HG02571 (cell line): ENCODE data around the gene DUSP10.

Source experiments
- ATAC-seq: cut with Tn5 transposase; IDR thresholded peaks from one replicate; pipeline ENCODE4 v1.9.1; 2021; ENCODE audit warnings: mild to moderate bottlenecking, moderate library complexity; ENCODE audit not compliant: unreplicated experiment

Gene DUSP10

DNA sequence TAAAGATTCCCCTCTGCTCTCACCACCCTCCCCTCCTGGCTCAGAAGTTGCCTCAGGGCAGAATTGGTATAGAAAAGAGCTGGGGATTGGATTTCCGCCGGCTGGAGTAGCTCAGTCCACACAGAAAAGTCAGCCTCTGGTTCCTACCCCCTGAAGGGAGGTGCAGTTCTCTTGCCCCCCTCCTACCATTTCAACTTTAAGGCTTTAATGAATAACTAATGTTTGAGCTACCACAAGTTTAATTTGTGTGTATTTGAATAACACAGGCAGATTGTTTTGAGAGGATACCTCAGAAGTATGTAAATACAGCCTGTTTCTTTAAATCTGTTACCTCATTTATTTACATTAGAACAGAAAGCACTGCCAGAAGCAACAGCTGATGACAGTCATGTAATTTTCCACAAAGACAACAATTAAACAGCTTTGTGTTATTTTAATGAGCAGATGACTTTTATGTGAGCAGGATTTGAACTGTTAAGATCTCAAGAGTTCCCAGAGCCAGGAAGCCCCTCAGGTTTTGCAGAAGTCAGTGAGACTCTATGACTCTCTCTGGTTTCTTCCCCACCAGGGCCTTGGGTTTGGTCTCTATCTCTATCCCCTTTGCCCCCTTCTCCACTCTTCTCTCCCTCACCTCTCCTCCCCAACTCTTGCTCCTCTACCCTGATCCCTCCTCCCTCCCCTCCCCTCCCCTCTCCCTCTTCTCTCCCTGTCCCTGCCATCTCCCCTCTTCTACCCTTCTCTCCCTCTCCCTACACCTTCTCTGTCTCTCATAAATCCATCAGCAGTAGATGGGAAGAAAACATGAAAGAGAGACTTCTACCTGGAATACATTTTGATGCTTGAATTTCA is 26.3 kb downstream of the DUSP10 start:
- ATAC-seq = no peak

DNA sequence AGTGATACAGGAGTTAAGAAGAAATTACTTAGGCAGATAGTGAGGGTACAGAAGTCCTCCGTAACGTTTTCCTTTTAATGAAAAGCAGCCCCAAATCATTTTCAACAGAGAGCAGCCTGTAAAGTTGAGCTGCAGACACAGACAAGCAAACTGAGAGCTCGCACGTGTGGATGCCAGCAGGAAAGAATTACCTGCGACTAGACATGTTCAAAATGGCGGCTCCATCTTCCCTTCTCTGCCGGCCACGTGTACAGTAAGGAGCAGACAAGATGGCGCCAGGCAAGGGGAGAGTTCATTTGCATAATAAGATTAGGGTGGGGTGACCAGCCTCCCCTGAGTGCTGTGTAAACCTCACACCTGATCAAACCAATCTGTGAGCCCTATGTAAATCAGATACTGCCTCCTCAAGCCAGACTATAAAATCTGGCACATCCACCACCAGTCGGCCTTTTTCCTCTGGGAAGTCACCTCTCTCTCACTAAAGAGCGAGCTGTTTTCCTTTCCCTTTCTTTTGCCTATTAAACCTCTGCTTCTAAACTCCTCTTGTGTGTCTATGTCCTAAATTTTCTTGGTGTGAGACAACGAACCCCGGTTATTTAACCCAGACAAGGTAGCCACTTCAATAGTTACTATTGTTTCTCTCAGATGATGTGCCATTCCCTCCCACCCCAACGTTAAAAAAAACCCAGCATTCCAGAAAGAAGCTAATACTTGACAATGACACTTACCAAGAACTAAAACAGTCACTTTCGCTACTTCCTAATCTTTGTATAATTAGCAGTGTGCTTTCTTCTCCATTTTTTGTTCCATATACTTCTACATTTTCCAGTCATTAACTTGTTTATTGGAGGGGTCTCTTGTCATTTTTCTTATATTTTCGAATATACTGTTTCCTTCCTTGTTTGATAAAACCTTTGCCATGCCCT is 27.4 kb downstream of the DUSP10 start:
- no peak for ATAC-seq

DNA sequence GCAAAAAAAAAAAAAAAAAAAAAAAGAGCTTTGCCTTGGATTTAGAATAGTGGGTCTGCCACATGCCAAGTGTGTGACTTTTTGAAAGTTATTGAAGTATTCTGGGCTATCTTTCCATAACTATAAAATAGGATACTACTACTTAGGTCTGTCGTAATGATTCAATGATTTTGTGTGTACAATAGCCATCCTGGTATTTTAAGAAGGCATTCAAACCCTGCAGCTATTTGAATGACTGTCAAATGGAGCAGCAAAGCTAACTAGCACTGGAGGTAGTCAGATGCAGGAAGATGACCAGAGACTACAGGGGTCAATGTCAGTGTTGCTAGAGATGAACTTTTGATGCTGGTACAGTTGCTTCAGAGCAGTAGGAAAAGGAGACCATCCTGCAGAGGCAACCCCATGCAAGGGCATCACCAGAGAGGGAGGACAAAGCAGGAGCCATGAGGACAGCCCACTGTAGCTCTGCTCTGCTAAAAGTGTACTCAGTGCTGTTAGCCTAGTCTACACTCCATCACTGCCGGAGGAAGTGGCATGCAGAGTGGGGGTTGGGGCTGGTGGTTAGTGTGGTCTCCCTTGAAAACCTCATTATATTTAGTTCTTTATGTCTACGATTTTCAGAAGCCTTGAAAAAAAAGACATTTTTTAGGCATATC is 29.0 kb downstream of the DUSP10 start:
- peak; percentile 43 for ATAC-seq

DNA sequence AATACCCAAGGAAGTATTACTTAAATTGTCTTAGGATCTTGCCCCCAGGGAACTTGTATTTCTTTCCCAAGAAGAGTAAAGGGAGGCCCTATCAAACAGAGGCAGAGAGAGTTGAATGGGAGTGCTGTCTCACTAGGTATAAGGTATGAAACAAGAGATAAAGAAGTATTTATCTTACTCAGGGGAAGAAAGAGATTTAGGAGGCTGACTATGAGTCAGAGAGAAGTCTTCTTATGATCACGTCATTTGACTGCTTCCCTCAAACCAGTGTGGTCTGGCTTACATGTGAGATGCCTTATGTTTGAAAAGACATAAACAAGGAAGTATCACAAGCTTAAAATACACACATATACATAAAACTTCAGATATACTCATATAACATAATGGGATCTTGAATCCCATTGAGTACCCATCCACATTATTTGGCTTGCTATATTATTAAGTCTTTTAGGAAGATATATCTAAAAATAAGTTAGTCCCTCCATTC is 29.6 kb downstream of the DUSP10 start:
- ATAC-seq = peak; percentile 43

DNA sequence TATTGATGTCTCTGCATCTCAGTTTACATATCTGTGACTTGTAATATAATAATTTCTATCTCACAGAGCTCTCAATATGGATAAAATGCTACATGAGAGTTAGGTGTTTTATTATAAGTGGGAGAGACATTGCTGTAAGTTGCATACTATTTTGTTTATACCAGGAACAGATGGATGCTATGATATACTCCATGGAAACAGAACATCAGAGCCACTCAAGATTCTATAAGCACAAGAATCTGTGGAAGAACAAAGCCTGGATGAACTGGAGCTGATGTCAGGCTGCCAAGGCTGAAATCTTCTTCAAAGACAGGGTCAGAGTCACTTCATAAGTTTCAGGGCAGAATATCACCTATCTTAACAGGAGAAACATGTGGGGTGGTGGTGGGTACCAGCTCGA is 30.2 kb downstream of the DUSP10 start:
- ATAC-seq = no peak

DNA sequence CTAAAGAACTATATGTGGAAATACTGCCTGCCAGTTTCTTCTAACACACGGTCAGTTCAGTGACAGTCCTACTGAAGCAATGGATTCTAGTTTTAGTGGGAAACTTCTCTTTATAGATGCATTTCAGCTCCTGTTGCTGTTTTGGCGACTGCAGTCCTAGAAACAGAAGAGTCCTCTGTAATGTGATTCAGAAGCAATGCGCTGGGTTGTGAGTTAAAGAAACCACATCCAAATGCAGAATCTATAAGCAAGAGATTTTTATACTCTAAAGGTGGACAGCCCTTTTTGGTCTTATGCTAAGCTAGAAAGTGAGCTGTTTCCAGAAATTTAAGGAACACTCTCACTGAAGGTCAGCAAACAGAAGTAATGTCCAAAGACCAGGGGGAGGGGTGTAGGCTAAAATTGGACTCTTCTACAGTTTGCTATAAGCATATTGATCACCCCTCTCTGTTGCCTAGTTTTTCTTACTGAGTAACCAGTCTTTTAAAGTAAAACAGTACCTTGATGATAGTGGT is 30.8 kb downstream of the DUSP10 start:
- no peak for ATAC-seq

DNA sequence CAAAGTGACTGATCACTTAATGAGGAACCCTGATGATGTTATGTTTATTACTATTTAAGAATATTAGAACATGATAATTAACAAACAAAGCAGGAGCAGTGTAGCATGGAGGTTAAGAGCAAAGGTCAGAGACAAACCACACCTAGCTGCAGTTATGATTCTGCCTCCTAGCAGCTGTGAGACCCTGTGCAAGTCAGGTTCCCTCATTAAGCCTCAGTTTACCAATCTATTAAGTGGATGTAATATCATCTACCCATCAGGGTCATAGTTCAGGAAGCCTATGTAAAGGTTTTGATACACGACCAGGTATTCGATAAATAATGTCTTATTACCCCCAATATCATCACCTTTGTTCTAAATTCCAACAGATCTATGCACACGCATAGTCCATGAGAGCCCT is 32.0 kb downstream of the DUSP10 start:
- ATAC-seq = no peak

DNA sequence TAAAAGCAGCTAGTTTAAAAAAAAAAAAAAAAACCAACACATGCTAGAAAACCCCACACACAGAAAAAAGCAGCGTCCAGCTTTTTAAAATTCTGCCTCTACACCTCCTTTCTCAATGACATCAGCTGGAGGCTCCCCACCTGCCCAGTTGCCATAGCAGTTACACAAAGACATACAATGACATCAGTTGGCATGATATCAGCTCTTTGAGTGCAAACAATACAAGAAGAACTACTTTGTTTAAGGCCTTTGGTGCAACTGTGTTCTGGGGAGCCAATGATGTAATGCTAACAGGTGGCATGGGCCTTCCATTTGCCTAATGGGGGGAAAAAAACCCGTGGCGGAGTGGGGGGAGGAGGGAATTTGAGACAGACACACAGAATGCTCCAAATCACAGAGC is 32.9 kb downstream of the DUSP10 start:
- ATAC-seq = peak; percentile 57

DNA sequence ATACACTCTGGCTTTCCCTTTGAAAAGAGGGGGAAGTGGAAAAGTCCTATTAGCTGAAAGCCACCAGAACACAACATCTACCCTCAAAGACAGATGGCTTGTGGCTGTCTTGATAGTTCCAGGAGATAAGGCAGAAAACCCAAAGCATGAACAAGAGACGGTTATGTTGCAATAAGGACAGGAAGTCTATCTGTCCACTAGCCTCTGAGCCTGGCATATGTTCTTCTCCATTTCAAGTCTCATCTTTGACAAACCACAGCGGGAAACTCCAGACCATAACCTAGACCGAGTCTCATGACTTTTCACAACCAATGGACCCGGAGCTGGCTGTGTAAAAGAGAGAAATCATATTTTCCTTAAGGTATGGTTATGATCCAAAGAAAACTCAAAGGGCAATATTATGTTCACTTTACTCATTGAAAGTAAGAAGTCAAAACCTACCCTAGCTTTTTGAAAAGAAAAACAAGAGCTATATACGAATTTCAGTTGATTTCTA is 33.8 kb downstream of the DUSP10 start:
- peak; percentile 45 for ATAC-seq

DNA sequence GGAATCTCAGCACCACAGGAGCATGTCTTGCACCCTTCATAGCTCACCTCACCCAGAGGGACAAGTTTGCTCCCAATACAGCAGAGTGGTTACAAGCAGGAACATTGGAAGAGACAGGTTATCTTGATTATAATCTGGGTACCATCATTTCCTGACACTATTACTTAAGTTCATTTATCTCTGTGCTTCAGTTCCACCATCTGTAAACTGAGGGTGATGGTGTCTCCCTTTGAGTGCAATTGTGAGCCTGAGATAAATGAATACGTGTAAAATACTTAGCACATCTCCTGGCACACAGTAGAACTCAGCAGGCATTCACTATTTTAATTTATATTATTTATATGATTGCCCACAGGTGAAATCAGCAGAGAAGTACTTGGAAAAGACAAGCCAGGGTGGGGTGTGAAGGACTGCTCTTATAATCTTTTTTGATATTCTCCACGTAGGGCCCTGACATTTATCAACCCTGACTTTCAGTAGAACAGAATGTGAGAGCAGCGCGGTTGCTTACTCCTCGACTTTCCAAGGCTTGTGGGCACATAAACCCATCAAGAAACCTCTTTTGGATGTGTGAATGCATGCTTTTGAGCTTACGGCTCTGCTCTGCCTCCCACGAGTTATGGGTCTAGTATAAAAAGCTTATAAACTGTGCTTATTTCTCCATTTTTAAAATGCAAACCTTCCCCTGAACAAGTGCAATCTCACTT is 34.9 kb downstream of the DUSP10 start:
- ATAC-seq = no peak

DNA sequence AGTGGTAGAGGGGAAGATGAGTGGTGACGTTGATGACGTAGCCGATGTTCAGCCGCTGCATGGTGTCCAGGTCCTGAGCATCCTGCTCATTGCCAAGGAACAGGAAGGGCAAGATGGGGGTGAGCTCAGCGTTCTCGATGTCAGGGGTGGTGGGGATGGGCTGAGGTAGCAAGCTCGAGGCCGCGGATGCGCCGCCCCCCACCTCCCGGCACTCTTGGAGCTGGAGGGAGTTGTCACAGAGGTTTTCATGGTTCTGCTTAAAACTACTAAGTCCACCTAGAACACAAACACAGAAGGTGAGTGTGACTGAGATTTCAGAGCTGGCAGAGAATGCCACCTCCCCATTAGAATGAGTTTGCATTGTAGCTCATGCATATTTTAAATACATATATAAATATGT is 35.7 kb downstream of the DUSP10 start:
- ATAC-seq = no peak

DNA sequence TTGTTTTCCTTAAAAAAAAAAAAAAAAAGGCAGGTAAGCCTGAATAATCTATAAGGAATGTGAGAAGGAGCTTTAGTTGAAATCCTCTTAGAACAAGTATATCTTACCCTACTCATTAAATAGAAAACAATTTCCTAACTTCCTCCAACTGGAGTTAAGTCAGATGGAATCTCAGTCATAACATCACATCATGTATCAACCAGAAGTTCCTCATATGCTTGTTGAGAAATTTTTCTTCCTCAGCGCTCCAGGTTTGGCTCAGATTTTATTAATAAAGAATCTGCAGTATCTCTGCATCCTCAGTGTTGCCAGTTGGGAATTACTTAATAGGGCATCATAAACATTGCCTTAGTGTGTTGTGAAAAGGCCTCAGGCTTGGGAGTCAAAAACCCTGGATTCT is 37.6 kb downstream of the DUSP10 start:
- no peak for ATAC-seq

DNA sequence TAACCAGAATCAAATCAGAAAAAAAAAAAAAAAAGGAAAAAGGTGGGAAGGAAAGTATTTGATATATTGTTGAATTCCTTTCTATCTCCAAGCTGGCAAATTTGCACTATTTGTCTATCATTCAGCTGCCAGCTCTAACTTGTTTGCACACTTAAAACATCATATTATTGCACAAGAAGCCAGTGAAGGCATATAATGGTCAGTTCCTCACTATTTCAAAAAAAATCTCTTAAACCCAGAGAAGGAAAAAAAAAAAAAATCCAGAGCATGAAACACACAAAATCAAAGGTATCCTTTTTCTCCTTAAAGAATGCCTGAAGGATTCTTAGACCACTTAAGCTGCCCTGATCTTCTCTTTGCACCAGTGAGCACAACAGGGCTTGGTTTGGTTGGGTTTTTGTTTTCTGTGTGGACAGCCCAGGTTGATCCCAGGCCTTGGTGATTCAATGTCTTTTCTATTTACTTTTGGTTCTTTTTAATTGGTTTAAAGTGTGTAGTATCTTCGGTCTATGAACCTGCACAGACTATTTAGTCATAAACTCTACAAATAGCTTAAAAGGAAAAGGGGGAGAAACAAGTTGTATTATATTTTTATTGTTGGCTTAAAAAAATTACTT is 40.2 kb downstream of the DUSP10 start:
- no peak for ATAC-seq

DNA sequence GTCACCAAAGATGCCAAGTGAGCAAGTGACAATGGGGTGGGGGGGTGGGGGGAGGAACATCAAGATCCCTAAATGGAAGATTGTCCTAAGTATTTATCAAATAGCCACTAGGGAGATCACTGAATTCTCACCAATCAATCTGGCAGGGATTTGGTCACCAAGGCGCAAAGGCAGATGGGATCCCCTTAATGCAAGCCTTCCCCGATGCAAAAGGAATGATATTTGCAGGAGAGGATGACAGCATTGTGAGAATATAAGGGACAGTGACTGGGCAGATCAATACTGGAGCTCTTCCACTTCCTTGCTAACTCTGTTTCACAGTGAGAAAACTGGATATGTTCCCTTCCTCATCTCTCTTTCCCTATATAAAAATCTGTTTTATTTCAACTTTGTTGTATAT is 40.9 kb downstream of the DUSP10 start:
- ATAC-seq = no peak

DNA sequence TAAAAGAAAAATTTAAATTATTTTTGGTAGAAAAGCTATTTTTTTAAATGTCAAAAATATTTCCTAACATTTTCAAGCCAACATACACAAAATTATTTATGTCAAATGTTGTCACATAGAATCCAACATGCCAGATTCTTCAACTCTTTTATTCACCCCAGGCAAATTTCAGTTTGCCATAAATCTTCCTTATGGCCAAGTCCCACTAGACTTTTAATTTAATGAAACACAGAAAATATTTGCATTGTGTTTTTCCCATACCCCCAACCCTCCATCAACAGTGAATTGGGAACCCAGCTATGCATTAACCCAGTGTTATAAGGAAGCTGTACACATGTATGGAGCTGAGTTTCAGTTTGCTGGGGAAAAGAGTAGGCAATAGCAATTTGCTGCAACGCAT is 41.4 kb downstream of the DUSP10 start:
- no peak for ATAC-seq

DNA sequence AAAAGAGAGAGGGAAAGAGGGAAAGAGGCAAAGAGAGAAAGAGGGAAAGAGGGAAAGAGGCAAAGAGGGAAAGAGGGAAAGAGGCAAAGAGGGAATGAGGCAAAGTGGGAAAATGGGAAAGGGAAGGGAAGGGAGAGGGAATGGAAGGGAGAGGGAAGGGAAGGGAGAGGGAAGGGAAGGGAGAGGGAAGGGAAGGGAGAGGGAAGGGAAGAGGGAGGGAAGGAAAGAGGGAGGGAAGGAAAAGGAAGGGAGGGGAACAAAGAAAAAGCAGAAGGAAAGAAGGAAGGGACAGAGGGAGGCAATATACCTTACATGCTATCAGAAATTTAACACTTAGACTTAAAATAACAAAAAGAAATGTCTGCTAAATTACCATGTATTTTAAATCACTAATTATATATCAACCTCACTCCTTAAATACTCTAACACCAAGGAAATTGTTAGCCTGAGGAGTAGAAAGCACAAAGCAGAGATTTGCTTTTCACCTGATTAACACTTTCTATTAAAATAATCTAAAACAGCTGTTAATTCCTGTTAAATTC is 41.8 kb downstream of the DUSP10 start:
- no peak for ATAC-seq

DNA sequence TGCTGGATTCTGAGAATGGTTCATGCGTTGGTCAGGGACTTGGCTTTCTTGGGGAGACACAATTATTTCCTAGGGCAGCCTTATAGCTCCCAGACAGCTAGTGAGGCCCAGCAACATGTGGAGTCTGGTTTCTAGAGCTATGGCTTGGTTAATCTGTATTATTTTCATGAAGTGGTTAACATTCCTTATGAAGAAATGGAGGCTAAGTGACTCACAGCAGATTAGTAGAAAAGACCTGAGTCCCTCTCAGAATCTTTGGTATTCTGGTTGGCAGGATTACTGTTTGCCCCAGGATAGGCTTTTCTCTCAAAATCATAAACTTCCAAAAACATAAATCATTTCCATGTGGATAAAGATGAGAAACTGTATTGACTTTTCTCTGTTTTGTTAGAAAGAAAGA is 42.3 kb downstream of the DUSP10 start:
- no peak for ATAC-seq

DNA sequence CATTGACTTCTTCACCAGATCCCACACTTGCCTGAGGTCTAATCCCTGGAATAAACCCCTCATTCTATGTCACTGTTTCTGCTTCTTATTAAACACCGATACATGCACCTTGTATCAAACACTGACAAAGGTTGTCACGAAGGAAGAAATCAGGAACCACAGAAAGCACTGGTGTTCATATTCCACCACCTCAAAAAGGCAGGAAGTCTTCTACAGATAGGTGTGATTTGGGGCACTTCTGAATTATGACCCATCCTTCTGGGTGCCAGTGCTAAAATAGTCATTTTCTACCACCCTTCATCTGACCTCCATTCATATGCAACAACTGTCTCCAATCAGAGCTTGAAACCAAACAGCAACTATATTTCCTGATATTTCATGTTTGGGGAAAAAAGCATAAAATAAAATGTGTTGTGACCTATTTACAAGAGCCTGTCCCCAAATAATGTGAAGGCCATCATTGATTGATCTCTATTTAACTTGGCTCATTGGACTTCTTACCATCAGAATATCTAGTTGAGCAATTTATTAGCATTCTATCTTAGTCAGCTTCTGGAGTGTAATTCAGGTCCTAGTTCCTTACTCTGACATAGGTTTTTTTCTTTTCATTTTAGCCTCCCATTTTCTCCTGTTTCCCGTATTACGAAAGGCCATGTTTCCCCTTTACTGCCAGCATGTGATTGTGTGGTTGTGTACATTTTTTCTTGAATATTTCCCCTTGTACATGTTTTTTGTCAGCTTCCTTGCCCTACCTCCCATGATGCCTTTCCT is 43.1 kb downstream of the DUSP10 start:
- ATAC-seq = no peak

DNA sequence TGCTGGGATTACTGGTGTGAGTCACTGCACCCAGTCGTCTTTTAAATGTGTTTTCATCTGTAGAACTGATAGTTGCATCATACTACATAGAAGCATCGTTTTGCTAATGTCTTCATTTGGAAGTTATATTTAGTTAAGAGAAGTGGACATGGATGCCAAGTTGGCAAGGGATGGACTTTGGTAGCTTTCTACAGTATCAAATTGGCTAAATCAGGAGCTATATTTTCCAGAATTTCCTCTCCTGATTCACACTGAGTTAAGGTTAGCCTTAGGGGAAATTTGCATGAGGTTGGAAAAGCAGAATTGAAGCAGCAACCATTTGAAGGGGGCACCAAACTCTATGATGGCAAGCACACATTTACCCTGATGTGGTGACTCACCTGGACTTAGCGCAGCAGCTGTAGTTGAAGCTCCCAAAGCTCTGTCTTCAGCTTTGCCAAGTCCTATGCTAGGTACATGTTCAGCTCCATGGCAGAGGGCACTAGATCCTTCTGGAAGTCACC is 43.9 kb downstream of the DUSP10 start:
- ATAC-seq = no peak
